HCT116 (cell line): ENCODE results near the gene DNLZ. TPM values are rescaled to one million over a fixed set of nuclear protein-coding genes. Genes with fewer than 3 reads are reported as not detected.

ENCODE experiments used
- ATAC-seq: fragments of 200-7000 bp; cut with Tn5 transposase; 2 replicates; pipeline ENCODE4 v1.9.1; 2020; ENCODE audit warnings: mild to moderate bottlenecking, moderate library complexity
- BruUV-seq: library from RNA; stranded (reverse); fragments of 400-500 nt; replicated peaks from 2 replicates; lab custom pipeline; 2021; lab: Mats Ljungman, UMichigan
- CTCF ChIA-PET: fragments of 300-600 bp; sonication (Branson Sonifier 250); formaldehyde crosslinking; loops from one replicate; lab custom pipeline; 2021; ENCODE audit warnings: antibody characterized with exemption; lab: Charles Lee
- POLR2A ChIA-PET: fragments of 300-600, 350-600 bp; sonication (Branson Sonifier 250); formaldehyde crosslinking; loops from one replicate; lab custom pipeline; 2021; ENCODE audit warnings: antibody characterized with exemption; lab: Charles Lee
- RAD21 ChIA-PET, 2 experiments: fragments of 300-600 bp; sonication (Branson Sonifier 250); formaldehyde crosslinking; loops; one replicate each; lab custom pipeline; 2023; ENCODE audit warnings: low total read pairs in 2 of 2; ENCODE audit not compliant: uncharacterized antibody in 2 of 2, unreplicated experiment in 2 of 2, low non-redundant PET in 1 of 2; lab: Charles Lee
- DNase-seq: peaks from one replicate; pipeline ENCODE4 v3.0.0-alpha.2; 2010; ENCODE audit warnings: low read depth, low spot score
- H2AFZ ChIP-seq: fragments of 200-600 bp; shearing (Covaris generic), sonication (generic); 2 replicates; pipeline ENCODE4 v1.6.1; 2017; ENCODE audit warnings: low read depth, mixed run types, mixed read lengths, antibody characterized with exemption, low read length; ENCODE audit not compliant: poor library complexity, severe bottlenecking
- H3K27ac ChIP-seq: 2 replicates; pipeline ENCODE4 v1.5.1; 2012; ENCODE audit warnings: low read depth, low read length
- H3K27me3 ChIP-seq: fragments of 200-600 bp; sonication (generic); 2 replicates; pipeline ENCODE4 v1.6.1; 2016; ENCODE audit warnings: mixed run types, low read length, mixed read lengths; ENCODE audit not compliant: insufficient read depth
- H3K36me3 ChIP-seq, 2 experiments: fragments of 200-500 bp in 1 of 2; fragments of 200-600 bp in 1 of 2; sonication (Bioruptor generic) in 1 of 2; sonication (generic) in 1 of 2; 2 replicates each; pipeline versions ENCODE4 v1.5.1 to v1.6.1; 2014 to 2016; ENCODE audit warnings: low read length in 2 of 2, inconsistent platforms in 1 of 2, mixed read lengths in 1 of 2, mixed run types in 1 of 2; ENCODE audit not compliant: insufficient read depth in 2 of 2, control insufficient read depth in 1 of 2
- H3K4me1 ChIP-seq, 2 experiments: fragments of 200-600 bp in 1 of 2; sonication (generic) in 1 of 2; 2 replicates each; pipeline versions ENCODE4 v1.5.1 to v1.6.1; 2012 to 2017; ENCODE audit warnings: low read length in 2 of 2, inconsistent platforms in 1 of 2, mild to moderate bottlenecking in 1 of 2, mixed read lengths in 1 of 2, mixed run types in 1 of 2, moderate library complexity in 1 of 2; ENCODE audit not compliant: insufficient read depth in 2 of 2, control insufficient read depth in 1 of 2
- H3K4me2 ChIP-seq: fragments of 200-600 bp; sonication (generic); 2 replicates; pipeline ENCODE4 v1.6.1; 2017; ENCODE audit warnings: mixed run types, low read length, mixed read lengths
- H3K4me3 ChIP-seq, 2 experiments: fragments of 200-600 bp in 1 of 2; sonication (generic) in 1 of 2; replicated peaks in 1 of 2; 2 replicates each; pipeline ENCODE4 v1.5.1; 2011 to 2016; ENCODE audit warnings: low read length in 2 of 2, control low read depth in 1 of 2, low read depth in 1 of 2, mild to moderate bottlenecking in 1 of 2, mixed read lengths in 1 of 2, mixed run types in 1 of 2
- H3K79me2 ChIP-seq: fragments of 200-600 bp; sonication (generic); 2 replicates; pipeline ENCODE4 v1.6.1; 2017; ENCODE audit warnings: mild to moderate bottlenecking, mixed run types, low read length, moderate library complexity, mixed read lengths; ENCODE audit not compliant: insufficient read depth
- H3K9ac ChIP-seq: fragments of 200-600 bp; sonication (generic); 2 replicates; pipeline ENCODE4 v1.6.1; 2016; ENCODE audit warnings: low read length, mixed read lengths
- H3K9me2 ChIP-seq: fragments of 200-600 bp; sonication (generic), shearing (Covaris generic); 2 replicates; pipeline ENCODE4 v1.6.1; 2017; ENCODE audit warnings: mixed run types, mild to moderate bottlenecking, moderate library complexity; ENCODE audit not compliant: insufficient read depth
- H3K9me3 ChIP-seq, 2 experiments: fragments of 200-500 bp in 1 of 2; fragments of 200-600 bp in 1 of 2; sonication (Bioruptor generic) in 1 of 2; sonication (generic) in 1 of 2; 2 replicates each; pipeline ENCODE4 v1.6.1; 2014 to 2017; ENCODE audit warnings: low read length in 2 of 2, mixed read lengths in 2 of 2, inconsistent platforms in 1 of 2, low read depth in 1 of 2, mild to moderate bottlenecking in 1 of 2, mixed run types in 1 of 2, moderate library complexity in 1 of 2; ENCODE audit not compliant: control insufficient read depth in 1 of 2, insufficient read depth in 1 of 2
- H4K20me1 ChIP-seq: fragments of 200-600 bp; sonication (generic), shearing (Covaris generic); 2 replicates; pipeline ENCODE4 v1.6.1; 2017; ENCODE audit warnings: mixed run types, mild to moderate bottlenecking, moderate library complexity; ENCODE audit not compliant: insufficient read depth
- ATF3 ChIP-seq: IDR thresholded peaks from 2 replicates; pipeline ENCODE4 v1.6.1; 2012
- CBX3 ChIP-seq: IDR thresholded peaks from 2 replicates; pipeline ENCODE4 v1.6.1; 2012; ENCODE audit warnings: low read depth
- CEBPB ChIP-seq: IDR thresholded peaks from 2 replicates; pipeline ENCODE4 v1.6.1; 2012; ENCODE audit warnings: low read depth
- CTCF ChIP-seq, 3 experiments: fragments of 200-600 bp in 1 of 3; sonication (generic) in 1 of 3; IDR thresholded peaks in 2 of 3; conservative IDR thresholded peaks in 1 of 3; 2 replicates each; pipeline ENCODE4 v1.5.1; 2012 to 2017; ENCODE audit warnings: low read depth in 2 of 3, low read length in 2 of 3, antibody characterized with exemption in 1 of 3, borderline replicate concordance in 1 of 3, control low read depth in 1 of 3, mild to moderate bottlenecking in 1 of 3, mixed read lengths in 1 of 3, mixed run types in 1 of 3, moderate library complexity in 1 of 3; ENCODE audit not compliant: insufficient read depth in 1 of 3
- ELF1 ChIP-seq: IDR thresholded peaks from 2 replicates; pipeline ENCODE4 v1.6.1; 2012; ENCODE audit warnings: low read depth, borderline replicate concordance
- JUND ChIP-seq: IDR thresholded peaks from 2 replicates; pipeline ENCODE4 v1.6.1; 2012
- MAX ChIP-seq: IDR thresholded peaks from 2 replicates; pipeline ENCODE4 v1.6.1; 2012
- POLR2A ChIP-seq: IDR thresholded peaks from 2 replicates; pipeline ENCODE4 v1.7.0; 2011; ENCODE audit warnings: borderline replicate concordance; ENCODE audit not compliant: insufficient read depth, insufficient read length; ENCODE audit errors: extremely low read depth
- SIN3A ChIP-seq: IDR thresholded peaks from 2 replicates; pipeline ENCODE4 v1.6.1; 2012; ENCODE audit warnings: low read depth
- SRF ChIP-seq: IDR thresholded peaks from 2 replicates; pipeline ENCODE4 v1.6.1; 2012; ENCODE audit warnings: low read depth
- YY1 ChIP-seq: IDR thresholded peaks from 2 replicates; pipeline ENCODE4 v1.6.1; 2011; ENCODE audit warnings: low read length, low read depth, moderate library complexity, mild to moderate bottlenecking; ENCODE audit not compliant: insufficient replicate concordance; ENCODE audit errors: extremely low read depth
- intact Hi-C: fragments of 100-400 bp; cut with micrococcal nuclease; formaldehyde crosslinking; loops from 2 replicates; pipeline ENCODE4 v1.10.0; 2022
- total RNA-seq: library from RNA; stranded (reverse); gene quantifications from one replicate; pipeline ENCODE4 v1.2.1, GENCODE V29; 2021; ENCODE audit not compliant: unreplicated experiment

The DNLZ gene
- total RNA-seq, 1 experiment from 2014 or later = 21.9 TPM

- CTCF ChIA-PET = interaction anchor here (0.9 kb wide), 1 partner anchor 228 kb away, joined by 6 read pairs; no protein-coding TSS in a partner anchor
- RAD21 ChIA-PET = no interaction called here
- H3K4me1 ChIP-seq = peaks cover 4 to 14% of the 10 kb centered on the region in 2 experiments; a peak in 3 of 4 replicates
- TF ChIP-seq ELF1 (no peak), SRF (no peak), SIN3A (no peak), YY1 (no peak), CBX3 (no peak), POLR2A (no peak), MAX (no peak), JUND (no peak)
- TF ChIP-seq, all 23 proteins: peak for 0
- no peak overlapping the region for H3K9ac ChIP-seq
- no peak overlapping the region for H3K4me3 ChIP-seq
- peaks cover 32 to 39% of the 10 kb centered on the region in 2 experiments; a peak in 3 of 4 replicates for H3K36me3 ChIP-seq
- H4K20me1 ChIP-seq = no peaks in the 10 kb centered on the region
- no peaks in the 10 kb centered on the region for H3K9me2 ChIP-seq
- no peaks in the 10 kb centered on the region for H3K9me3 ChIP-seq
- intact Hi-C loops = no loop called here
- POLR2A ChIA-PET = no interaction called here
- H3K27me3 ChIP-seq = no peaks in the 10 kb centered on the region
- H3K4me2 ChIP-seq = no peak overlapping the region
- H3K27ac ChIP-seq = no peak overlapping the region
- no peak overlapping the region for H2AFZ ChIP-seq
- DNase-seq (no peak), ATAC-seq (no peak)
- BruUV-seq = no TSS peak
- peaks cover 34% of the 10 kb centered on the region for H3K79me2 ChIP-seq
Measured at GRCh38 chr9:136403915-136404800, 40.6 kb upstream of the DNLZ start.

GRCh38 chr9:136403538-136403914, 40.0 kb upstream of the DNLZ start:
- no peak overlapping the region for H3K4me2 ChIP-seq
- ChIA-PET POLR2A (no interaction called here), CTCF (interaction anchor here (0.9 kb wide), 1 partner anchor 228 kb away, joined by 6 read pairs; no protein-coding TSS in a partner anchor), RAD21 (no interaction called here)
- H3K36me3 ChIP-seq = peaks cover 32 to 42% of the 10 kb centered on the region in 2 experiments; a peak in 3 of 4 replicates
- H4K20me1 ChIP-seq = no peaks in the 10 kb centered on the region
- no peak for TF ChIP-seq ATF3
- TF ChIP-seq ELF1 = no peak
- TF ChIP-seq CEBPB = no peak
- no peak for TF ChIP-seq YY1
- no peak for TF ChIP-seq POLR2A
- TF ChIP-seq CTCF (IDR thresholded peaks at IDR 0.05 in 2 of 3, conservative IDR thresholded peaks at IDR 0.05 in 1 of 3; ENCODE audit: borderline replicate concordance in 1 of 3, insufficient read depth in 1 of 3, low read depth in 2 of 3, low read length in 2 of 3) = no peak
- no peak for TF ChIP-seq SIN3A
- no peak for TF ChIP-seq JUND
- TF ChIP-seq SRF = no peak
- no peak for TF ChIP-seq CBX3
- no peak overlapping the region for H3K27ac ChIP-seq
- H3K9me2 ChIP-seq = no peaks in the 10 kb centered on the region
- DNase-seq (no peak), ATAC-seq (no peak)
- peaks cover 34% of the 10 kb centered on the region for H3K79me2 ChIP-seq
- intact Hi-C loops = no loop called here
- H3K9ac ChIP-seq = no peak overlapping the region
- peaks cover 5 to 13% of the 10 kb centered on the region in 2 experiments for H3K4me1 ChIP-seq
- H3K4me3 ChIP-seq = no peak overlapping the region
- H3K27me3 ChIP-seq = no peaks in the 10 kb centered on the region
- BruUV-seq = no TSS peak
- no peak overlapping the region for H2AFZ ChIP-seq
- H3K9me3 ChIP-seq = no peaks in the 10 kb centered on the region
